OCI-LY1 (cell line): ENCODE data around the gene MACROH2A2.

ENCODE experiments used
- EZH2 ChIP-seq: fragments of 200-600 bp; sonication (generic), shearing (Covaris generic); IDR thresholded peaks from 2 replicates; pipeline ENCODE4 v1.8.0; 2017; ENCODE audit warnings: borderline replicate concordance, mixed run types, mild to moderate bottlenecking, antibody characterized with exemption, low read length, moderate library complexity, mixed read lengths
- TF ChIP-seq, protein P1 (sequence below): fragments of 200-600 bp; sonication (generic), shearing (Covaris generic); IDR thresholded peaks from 2 replicates; pipeline ENCODE4 v1.5.1; 2017; ENCODE audit warnings: mild to moderate bottlenecking, antibody characterized with exemption, low read length, moderate library complexity, mixed read lengths

DNA sequence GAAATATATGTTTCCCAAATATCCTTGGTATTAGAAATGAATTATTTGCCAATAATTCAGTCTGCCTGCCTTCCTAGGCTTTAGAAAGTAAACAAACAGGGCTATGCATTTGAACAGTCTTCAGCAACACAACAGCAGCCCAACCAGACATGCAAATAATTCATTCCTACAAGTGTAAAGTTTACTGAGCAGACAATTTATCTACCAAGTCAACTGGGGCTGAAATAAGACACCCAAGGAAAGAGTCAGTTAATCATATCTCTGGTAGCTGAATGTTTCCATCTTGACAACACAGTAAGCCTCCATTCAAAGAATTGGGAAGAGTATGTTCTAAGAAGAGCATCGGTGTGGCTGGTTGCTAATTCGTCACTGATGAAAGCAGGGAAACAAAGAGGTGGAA is 41.6 kb downstream of the MACROH2A2 start:
- TF ChIP-seq, protein P1, sequence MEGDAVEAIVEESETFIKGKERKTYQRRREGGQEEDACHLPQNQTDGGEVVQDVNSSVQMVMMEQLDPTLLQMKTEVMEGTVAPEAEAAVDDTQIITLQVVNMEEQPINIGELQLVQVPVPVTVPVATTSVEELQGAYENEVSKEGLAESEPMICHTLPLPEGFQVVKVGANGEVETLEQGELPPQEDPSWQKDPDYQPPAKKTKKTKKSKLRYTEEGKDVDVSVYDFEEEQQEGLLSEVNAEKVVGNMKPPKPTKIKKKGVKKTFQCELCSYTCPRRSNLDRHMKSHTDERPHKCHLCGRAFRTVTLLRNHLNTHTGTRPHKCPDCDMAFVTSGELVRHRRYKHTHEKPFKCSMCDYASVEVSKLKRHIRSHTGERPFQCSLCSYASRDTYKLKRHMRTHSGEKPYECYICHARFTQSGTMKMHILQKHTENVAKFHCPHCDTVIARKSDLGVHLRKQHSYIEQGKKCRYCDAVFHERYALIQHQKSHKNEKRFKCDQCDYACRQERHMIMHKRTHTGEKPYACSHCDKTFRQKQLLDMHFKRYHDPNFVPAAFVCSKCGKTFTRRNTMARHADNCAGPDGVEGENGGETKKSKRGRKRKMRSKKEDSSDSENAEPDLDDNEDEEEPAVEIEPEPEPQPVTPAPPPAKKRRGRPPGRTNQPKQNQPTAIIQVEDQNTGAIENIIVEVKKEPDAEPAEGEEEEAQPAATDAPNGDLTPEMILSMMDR, result no peak
- no peak for TF ChIP-seq EZH2
